GM21786 (cell line): ENCODE results near the gene ADGRB2.

ENCODE experiments used
- ATAC-seq: cut with Tn5 transposase; IDR thresholded peaks from one replicate; pipeline ENCODE4 v1.9.1; 2021; ENCODE audit not compliant: unreplicated experiment

Gene ADGRB2

DNA sequence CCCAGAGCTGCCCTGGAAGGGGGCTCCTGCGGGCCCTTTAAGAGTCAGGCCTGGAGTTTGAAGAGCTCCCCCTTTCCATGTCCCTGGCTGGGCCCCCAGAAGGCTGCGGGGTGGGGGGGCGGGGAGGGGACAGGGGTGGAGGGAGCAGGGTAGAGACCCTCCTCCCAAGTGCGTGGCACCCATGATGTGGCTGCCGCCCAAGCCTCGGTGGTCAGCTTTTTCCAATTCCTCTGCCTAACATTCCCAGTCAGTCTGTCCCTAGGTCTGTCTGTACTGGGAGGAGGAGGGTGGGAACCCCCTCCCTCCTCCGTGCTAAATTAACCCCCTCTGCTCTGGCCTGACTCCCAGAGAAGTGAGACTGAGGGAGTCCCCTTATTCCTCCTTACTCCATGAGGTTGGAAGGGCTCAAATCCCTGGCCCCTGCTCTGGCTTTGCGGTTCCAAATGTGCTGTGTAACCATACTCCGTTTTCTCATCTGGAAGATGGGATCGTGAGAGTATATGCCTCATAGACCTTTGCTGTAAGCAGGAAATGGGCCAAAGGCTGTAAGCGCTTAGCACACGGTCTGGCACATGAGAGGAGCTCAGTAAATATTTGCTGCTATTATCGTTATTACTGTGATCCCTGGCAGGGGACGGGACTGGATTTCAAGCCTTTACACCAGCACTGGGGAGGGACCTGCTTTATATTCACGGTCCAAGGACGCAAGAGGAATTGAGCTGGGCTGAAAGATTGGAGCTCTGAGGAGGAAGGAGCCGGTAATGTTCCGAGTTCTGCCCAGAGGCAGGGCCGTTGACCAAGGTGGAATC is 59.7 kb downstream of the ADGRB2 start:
- no peak for ATAC-seq

DNA sequence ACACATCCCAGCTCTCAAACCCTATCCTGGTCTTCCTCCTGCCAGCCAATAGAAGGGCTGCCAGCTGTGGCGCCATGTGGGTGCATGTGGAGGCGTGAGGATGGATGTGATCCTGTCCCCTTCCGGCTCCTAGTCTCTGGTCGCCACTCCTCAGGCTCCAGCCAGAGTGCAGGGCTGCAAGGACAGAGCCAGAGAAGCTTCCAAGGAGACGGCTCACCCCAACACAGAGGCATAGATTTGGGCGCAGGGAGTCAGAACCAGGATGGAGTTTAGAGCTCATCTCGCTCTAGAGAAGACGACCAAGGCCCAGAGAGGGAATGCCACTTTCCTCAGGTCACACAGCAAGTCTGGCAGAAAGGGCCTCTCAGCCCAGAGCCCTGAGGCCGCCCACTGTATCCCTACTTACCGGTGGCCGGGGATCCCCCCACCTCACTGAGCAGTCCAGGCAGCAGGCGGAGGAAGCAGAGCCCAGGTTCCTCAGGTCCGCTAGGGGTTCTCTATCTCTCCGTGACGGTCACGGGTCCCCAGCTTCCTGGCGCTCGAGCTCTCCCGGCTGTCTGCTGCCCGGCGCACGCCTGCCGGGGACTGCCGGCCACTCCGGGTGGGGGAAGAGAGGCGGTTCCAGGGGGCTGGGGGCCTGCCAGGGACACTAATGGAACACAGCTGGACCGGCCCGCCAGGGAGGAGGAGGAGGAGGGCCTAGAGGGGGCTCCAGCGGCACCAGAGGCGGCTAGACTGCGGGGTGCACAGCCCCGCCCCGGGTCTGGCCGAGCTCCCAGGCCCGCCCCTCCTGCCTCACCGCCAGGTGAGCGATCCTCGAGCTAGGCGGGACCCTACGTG is 60.5 kb downstream of the ADGRB2 start, which contains the start of gene COL16A1:
TSS of gene COL16A1 (minus strand) at position 587 of the 840 bp plus-strand sequence. CDS start 1,824 bp downstream, outside the sequence.
- ATAC-seq = no peak

DNA sequence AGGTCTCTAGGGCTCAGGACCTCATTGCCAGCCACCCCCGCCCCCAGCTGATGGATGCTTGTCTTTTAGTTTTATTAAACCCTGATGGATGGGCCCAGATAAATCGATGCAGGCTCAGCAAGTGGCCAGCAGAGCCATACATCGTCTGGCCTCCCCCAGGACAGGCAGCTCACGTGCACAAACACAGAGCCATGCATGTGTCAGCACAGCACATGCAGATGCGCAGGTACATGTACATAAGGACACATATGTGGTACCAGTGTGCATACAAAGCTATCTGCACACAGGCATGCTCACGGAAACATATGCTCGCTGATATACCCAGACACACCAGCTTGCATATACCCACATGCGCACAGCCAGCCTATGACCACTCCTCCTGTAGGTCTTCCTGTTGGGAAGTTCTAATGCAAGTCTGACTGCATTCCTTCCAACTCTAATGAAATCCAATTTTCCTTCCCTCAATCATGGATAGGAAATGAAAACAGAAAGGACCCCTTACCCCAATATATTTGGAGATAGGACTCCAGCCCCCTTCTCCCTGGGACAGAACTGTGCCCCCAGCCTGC is 61.2 kb downstream of the ADGRB2 start:
- no peak for ATAC-seq

DNA sequence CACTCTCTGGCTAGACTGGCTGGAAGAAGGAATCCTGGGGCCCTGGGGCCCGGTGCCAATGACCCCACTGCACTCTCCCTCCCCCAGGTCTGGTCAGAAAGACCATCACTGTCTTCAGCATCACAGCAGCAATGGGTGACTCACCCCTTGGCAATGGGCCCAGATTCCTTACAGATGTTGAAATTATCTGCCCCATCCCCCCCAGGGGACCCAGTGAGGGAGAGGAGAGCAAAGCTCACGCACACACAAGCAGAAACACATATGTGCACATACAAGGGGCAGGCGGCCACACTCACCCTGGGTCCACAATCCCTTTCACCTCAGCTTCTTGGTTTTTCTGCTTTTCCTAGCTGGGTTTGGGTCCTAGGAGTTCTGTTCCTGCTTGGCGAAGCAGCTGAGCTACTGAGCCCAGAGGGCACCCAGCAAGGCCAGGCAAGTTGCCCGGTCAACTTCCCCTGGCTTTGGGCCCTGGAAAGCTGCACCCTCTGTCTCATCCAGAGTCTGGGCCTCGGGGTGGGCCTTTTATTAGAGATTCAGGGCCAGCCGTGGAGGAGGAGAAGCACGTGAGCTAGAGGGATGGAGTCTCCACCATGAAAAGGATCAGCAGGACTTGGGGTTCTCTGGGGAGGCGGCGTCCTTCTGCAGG is 62.9 kb downstream of the ADGRB2 start:
- ATAC-seq = no peak

DNA sequence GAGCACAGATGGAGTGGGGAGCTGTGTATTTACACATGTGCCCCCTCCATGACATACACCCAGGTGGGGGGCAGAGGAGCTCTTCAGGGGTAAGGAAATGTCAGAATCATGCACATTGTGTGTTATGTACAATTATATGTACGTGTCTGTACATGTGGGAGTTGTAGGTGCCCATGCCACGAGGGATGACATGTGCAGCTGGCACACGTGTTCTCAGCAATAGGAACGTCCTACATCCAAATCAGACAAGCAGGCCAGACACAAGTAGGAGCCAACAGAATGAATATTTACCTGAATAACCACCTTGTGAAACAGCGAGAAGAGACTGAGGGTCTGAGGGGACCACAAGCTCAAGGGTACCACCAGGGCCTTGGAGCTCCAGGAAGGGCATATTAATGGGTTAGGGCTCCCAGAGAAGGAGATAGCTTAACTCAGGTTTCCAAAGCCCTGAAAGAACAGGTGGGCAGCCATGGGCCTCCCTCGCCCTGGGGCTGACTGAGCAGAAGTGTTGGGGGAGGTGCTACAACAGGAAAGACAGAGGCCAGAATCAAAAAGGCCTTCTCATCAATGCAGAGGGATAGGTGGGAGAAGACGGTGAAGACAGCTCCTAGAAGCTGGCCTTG is 63.6 kb downstream of the ADGRB2 start:
- ATAC-seq = no peak

DNA sequence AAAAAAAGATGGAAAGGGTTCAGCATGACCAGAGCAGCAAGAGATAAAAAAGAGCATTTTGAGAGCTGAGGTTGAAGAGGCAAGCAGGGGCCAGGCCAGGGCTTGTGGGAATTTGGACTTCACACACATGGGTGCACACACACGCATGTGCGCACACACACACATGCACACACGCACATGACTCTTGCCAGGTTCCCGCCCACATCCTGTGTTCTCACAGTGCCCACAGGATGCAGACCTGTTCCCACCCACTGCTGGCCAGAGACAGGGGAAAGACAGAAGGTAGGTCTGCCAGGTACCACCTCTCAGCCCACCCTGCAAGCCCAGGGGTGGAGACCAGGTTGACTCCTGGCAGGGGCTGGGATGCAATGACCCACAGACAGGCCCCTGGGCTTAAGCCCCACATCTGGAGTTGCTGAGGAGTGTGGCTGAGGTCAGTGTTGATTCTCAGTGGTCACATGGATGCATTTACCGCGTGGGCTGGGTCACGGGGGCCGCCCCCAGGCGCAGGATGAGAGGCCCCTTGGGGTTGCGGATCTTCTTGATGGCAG is 64.7 kb downstream of the ADGRB2 start:
- ATAC-seq = no peak

DNA sequence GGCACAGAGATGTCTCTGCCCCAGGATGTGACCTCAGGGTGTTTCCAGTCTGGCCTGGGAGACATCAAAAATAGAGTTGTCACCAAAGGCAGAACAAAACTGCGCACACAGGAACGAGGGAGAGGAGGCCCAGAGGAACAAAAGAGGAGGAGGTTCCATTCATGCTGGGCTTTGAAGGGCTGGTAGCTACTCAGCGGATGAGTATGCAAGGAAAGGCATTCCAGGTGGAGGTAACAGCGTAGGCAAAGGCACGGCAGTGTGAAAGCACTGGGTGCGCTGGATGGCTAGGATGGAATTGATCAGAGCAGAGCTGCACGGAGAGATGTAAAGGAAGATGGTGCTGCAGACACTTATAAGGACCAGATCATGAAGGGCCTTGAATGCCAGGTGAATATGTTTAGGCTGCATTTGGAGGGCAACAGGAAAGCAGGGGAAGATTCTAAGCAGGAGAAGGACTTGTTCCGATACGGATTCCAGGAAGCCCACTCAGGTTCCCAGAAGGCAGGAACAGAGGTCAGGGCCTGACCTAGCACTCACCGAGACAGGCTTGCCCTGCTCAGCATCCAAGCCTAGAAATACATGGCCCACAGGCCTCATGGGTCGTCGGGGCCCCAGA is 66.7 kb downstream of the ADGRB2 start:
- ATAC-seq = no peak

DNA sequence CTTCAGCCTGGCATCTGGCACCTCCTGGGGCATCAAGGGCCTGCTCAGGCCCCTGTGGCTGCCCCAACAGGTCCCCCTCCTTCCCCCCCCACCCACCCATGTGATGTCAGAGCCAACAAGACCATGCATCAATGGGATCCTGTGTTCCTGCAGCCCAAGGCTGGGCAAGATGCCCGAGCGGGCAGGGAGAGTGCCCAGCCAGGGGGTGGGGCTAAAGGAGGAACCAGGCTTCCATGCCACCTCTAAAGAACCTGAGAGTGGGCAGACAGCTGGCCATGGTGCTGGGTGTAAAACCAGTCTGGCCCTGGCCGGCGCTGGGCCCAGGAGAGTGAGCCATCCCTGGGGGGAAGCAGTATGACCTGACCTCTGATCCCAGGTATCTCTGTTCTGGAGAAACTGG is 67.9 kb downstream of the ADGRB2 start:
- ATAC-seq = no peak

DNA sequence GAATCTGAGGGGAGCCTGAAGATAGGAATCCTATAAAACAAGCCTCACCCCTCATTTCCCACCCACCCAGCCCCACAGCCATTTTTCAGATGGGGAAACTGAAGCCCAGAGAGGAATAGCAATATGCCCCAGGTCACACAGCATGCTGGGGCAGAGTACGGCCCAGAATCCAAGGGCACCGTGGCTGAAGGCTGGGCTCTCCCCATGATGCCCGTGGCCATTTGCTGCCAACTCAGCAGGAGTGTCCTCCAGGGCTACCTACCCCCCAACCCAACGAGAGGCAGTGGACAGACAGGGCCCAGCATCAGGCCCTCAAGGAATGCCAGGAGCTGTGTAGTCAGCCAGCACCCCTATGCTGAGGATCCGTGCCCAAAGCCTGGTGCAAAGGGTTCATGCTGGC is 68.8 kb downstream of the ADGRB2 start:
- no peak for ATAC-seq

DNA sequence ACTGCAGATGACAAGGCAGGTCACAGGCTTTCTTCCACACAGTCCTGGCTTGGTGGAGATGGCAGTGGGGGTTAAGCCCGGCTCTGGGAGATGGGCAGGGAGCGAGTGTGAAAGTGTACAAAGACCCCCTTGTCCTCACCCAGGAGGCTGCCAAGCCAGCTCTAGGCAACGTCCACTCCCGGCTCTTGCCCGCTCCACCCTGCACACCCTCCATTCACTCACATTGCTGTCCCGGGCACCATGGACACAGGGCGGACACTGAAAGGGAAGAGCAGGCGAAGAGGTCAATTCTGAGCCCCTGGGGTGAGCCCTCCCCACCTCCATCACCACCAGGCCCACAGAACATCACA is 69.2 kb downstream of the ADGRB2 start:
- ATAC-seq = no peak

DNA sequence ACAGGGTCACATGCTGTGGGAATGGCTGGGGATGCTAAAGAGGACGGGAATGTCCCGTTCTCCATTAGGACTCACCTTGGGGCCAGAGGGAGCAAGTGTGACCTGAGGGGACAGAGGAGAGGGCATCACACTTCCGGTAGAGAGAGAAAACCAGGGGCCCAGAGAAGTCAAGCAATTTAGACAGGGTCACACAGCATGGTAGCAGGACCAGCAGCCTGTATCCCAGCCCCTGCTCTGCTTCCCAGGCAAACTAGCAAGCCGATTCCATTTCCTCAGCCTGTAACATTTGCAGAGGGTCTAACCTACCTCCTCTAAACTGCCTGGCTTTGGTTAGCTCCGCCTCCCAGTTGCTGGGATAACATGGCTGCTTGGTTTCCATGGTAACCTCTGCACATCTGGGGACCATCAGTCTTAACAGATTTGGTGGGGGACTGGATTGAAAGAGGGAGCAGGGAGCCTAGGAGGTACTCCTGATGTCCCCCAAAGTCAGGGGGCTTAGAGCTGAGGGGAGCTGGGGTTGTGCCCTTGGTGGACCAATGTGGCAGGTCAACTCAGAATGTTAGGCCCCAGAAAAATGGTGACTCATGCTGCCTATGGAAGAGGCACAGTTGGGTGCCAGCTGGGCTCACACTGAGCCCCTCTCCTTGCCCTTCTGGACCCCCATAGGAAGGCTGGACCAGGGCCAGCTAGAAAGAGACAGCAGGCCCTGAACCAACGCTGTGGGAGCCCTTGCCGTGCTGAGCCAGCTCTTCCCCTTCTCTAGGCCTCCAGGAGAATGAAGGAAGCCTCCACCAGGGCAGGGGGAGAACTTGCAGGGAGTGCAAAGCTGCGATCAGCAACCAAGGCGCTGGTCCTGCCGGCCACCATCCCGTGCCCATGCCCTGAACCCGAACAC is 69.8 kb downstream of the ADGRB2 start:
- ATAC-seq = no peak

DNA sequence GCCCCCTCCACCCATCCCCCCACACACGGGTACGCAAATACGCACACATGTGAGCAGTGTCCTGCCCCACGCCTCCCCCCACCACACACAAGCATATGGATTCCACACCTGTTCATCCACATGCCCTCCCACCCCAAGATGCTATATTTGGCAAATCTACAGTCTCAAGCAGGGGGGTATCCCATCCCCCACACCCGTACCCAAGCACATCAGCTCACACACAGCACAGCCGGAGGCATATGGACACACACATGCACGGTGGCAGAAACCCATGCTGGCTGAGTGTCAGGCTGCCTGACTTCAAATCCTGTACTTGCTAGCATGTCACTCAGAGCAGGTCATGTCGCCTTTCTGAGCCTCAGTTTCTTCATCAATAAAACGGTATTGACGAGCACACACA is 70.9 kb downstream of the ADGRB2 start:
- no peak for ATAC-seq

DNA sequence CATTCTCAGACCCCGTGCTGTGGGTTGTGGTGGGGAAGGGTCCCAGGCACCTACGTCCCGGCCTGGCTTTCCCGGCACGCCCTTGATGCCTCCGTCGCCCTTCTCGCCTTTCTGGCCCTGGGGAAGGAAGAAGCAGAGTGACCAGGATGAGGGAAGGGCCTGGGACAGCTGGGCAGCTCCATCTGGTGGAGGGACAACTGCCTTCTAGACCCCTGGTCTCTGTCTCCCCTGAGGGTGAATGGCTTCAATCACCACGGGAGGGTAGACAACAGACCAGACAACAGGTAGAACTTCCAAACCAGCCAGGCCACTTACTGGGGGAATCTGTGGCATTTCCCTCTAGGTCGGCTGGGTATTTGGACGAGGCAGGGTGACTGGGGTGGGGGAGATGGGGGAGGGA is 72.2 kb downstream of the ADGRB2 start:
- no peak for ATAC-seq

DNA sequence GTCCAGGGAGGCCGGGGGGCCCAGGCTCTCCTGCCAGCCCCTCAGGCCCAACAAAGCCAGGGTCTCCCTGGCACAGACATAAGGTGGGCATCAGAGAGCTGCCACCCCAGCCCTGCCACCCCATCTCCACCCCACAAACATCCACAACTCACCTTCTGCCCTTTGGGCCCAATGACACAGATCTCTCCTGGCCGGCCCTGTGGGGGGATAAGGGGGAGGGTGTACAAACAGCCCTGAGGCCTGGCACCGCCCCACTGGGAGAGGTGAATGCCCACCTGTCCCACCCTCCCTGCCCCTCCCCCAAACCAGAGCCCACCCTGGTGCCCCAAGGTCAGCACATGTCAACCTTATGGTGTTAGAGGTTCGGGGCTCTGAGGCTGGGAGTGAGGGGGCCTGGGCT is 72.7 kb downstream of the ADGRB2 start:
- ATAC-seq = no peak

DNA sequence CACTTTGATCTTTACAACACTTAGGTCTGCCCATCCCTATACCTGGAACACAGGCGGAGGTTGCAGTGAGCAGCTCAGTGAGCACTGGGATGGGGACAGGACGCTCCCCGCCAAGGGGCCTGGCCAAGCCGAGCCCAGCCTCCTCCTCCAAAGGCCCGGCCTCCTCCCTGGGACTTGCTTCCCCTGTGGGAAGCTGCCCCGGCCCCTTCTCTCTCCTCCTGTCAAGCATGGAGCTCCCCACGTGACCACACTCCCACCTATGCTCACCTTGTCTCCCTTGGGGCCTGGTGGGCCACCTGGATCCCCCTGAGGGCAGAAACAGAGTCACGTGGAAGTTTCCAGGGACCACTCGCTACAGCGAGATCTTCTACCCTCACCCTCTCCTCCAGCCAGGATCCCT is 73.2 kb downstream of the ADGRB2 start:
- ATAC-seq = no peak

DNA sequence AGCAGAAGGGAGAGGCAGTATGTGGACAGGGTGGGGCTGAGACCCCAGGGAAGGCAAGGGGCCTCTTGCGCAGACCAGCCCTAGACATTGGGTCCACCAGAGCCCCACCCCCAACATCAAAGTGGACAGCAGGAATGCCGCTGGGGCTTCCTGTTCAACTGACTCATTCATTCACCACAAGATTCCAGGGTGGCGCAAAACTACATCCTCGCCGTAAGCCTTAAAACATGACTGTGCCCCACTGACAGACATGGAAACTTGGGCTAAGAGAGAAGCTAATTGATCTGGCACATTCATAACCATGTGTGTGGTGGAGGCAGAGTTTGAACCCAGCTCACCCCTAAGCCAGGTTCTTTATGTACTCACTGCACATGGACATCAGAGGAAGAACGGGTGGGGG is 74.3 kb downstream of the ADGRB2 start:
- no peak for ATAC-seq

DNA sequence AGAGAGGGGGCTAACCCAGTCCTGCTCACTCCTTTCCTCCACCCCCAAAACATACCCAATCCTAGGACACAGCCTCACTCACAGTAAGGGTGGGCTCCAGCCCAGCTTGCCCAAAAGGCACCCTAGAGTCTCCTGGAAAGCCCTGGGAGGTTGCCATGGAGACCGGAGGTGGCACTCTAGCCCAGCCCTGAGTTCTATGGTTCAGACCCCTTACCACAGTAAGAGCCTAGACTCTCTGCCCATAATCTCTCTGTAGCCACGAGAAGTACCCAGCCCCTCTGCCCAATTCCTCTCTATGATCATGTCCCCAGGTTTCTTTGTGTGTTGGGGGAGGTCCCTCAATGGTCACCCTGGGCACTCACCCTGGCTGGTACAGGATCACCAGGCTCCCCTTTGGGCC is 74.8 kb downstream of the ADGRB2 start:
- ATAC-seq = no peak

DNA sequence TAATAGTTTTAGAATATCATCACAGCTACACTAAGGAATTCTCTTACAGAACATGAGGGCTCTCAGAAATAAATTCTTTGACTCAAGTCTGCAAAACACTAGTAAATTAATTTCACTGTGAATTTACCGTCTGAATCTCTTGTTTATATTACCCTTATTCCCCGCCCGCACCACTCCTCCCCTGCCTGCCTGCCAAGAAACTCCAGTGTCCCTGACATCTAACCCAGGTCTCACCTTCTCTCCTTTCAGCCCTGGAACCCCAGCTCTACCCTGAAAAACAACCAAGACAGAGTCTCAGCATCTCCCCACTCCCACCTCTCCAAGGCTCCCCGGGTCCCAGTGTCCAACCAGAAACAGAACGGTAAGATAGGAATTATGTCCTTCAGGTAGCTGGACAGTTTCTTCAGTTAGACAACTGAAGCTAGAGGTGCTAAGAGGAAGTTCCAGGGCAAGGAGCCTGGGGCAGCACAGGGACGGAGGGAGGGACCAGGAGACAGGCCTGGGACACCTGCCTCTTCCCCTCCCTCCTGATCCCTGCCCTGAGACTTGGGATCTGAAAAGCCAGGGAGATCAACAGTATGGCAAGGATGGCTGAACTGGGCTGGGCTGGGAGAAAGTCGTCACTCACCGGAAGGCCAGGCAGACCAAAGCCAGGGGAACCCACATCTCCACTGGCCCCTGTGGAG is 75.8 kb downstream of the ADGRB2 start:
- ATAC-seq = no peak

DNA sequence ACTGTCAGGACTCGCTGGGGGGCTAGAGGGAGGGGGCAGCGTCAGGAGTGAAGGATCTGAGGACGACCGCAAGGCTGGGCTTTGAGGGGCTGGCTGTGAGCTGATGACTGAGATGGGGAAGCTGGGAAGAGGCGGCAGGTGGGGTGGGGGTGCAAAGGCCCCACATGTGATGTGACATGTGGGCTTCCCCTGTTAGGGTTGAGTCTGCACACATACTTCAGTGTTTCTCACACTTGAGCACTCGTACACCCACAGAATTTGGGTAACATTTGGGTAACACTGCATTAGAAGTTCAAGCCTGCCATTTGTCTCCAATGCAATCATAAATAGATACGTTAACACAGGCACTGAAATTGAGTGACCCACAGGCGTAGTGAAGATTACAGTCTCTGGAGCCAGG is 76.5 kb downstream of the ADGRB2 start:
- no peak for ATAC-seq
